GM06990 (cell line): ENCODE data around the gene ZNF280A.
"Not testable (repeated sequence)": the region's sequence is repeated elsewhere in the genome, so short reads cannot be mapped to it uniquely, and the experiment has no call there.

Experiments
- DNase-seq: peaks from one replicate; pipeline ENCODE4 v3.0.0-alpha.2; 2011; ENCODE audit not compliant: insufficient read length; ENCODE audit errors: extremely low read depth
- H3K27me3 ChIP-seq: replicated peaks from 2 replicates; pipeline ENCODE4 v1.6.0; 2011; ENCODE audit warnings: low read length; ENCODE audit not compliant: control insufficient read depth, insufficient read depth
- H3K36me3 ChIP-seq: 2 replicates; pipeline ENCODE4 v1.5.1; 2011; ENCODE audit warnings: low read length; ENCODE audit not compliant: control insufficient read depth, insufficient read depth
- H3K4me3 ChIP-seq: replicated peaks from 2 replicates; pipeline ENCODE4 v1.5.1; 2011; ENCODE audit warnings: low read depth, mild to moderate bottlenecking, control low read depth, low read length
- TF ChIP-seq, protein P1 (sequence below): IDR thresholded peaks from 2 replicates; pipeline ENCODE4 v1.5.1; 2011; ENCODE audit warnings: low read length, control low read depth, mild to moderate bottlenecking, inconsistent platforms; ENCODE audit not compliant: insufficient read depth, poor library complexity, severe bottlenecking

ZNF280A gene

DNA sequence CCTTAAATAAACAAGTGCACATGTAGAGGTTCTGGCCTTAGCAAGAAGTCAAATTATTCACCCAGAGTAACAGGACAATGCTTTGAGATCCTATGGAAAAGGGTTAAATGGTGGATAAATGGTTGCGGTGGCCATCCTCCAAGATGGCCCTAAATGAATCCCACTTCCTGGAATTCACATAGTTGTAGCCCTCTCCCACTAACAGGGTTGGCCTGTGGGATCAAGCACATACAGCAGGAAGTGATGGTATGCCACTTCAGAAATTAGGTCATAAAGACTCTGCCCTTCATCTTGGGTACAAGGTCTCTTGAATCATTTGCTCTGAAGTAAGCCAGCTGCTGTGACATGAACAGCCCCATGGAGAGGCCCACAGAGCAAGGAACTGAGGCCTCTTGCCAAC, 13.3 kb downstream of the ZNF280A start:
- TF ChIP-seq, protein P1, sequence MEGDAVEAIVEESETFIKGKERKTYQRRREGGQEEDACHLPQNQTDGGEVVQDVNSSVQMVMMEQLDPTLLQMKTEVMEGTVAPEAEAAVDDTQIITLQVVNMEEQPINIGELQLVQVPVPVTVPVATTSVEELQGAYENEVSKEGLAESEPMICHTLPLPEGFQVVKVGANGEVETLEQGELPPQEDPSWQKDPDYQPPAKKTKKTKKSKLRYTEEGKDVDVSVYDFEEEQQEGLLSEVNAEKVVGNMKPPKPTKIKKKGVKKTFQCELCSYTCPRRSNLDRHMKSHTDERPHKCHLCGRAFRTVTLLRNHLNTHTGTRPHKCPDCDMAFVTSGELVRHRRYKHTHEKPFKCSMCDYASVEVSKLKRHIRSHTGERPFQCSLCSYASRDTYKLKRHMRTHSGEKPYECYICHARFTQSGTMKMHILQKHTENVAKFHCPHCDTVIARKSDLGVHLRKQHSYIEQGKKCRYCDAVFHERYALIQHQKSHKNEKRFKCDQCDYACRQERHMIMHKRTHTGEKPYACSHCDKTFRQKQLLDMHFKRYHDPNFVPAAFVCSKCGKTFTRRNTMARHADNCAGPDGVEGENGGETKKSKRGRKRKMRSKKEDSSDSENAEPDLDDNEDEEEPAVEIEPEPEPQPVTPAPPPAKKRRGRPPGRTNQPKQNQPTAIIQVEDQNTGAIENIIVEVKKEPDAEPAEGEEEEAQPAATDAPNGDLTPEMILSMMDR, result no peak
- no peaks in the 10 kb centered on the region for H3K27me3 ChIP-seq
- H3K36me3 ChIP-seq, result no peaks in the 10 kb centered on the region
- no peak for DNase-seq
- H3K4me3 ChIP-seq, result no peak overlapping the region

DNA sequence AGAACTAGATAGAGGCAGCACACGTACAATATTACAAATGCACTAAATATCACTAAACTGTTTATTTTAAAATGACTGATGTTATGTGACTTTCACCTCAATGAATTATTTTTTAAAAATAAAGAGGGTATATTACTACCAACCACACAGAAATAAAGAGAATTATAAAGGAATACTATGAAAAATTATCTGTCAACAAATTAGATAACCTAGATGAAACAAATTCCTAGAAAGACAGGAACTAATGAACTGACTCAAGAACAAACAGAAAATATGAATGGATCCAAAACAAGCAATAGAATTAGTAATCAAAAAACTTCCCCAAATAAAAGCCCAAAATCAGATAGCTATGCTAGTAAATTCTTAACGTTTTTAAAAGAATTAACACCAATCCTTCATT, 21.8 kb downstream of the ZNF280A start:
- no peaks in the 10 kb centered on the region for H3K27me3 ChIP-seq
- no peak overlapping the region for H3K4me3 ChIP-seq
- no peak for DNase-seq
- H3K36me3 ChIP-seq, result no peaks in the 10 kb centered on the region
- TF ChIP-seq, protein P1, result no peak

DNA sequence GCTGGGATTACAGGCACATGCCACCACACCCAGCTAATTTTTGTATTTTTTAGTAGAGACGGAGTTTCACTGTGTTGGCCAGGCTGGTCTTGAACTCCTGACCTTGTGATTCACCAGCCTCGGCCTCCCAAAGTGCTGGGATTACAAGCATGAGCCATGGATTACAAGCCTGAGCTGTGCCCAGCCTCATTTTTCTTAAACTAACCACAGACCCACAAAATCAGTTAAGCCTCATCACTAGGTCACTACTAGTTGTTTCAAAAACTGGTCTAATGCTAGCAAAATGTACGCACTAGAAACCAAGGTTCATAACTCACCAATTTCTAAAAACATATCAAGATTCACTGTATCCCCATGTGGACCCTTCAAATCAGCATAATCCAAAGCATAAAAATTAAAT, 28.5 kb downstream of the ZNF280A start:
- not testable (repeated sequence) for DNase-seq, H3K27me3 ChIP-seq, H3K36me3 ChIP-seq

DNA sequence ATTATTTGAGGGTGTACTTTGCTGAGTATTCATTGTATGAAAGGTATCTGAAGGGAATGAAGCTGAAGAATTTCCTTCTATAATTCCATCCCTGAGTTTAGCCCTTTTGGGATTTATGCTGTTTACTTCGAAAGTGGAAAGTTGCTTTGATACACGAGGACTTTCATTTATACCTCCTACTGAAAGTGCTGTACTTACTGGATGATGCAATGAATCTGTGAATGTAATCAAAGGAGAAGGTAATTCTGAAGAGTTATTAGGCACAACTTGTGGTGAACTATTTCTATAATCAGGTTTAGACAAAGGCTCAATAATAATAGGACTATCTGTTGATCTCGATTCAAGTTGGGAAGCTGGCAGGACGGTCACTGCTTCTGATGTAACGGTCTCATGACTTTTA, 31.3 kb downstream of the ZNF280A start:
- TF ChIP-seq, protein P1, result no peak

More for the DNA sequence above, 28.5 kb downstream of the ZNF280A start:
- H3K4me3 ChIP-seq, result not testable (repeated sequence)

DNA sequence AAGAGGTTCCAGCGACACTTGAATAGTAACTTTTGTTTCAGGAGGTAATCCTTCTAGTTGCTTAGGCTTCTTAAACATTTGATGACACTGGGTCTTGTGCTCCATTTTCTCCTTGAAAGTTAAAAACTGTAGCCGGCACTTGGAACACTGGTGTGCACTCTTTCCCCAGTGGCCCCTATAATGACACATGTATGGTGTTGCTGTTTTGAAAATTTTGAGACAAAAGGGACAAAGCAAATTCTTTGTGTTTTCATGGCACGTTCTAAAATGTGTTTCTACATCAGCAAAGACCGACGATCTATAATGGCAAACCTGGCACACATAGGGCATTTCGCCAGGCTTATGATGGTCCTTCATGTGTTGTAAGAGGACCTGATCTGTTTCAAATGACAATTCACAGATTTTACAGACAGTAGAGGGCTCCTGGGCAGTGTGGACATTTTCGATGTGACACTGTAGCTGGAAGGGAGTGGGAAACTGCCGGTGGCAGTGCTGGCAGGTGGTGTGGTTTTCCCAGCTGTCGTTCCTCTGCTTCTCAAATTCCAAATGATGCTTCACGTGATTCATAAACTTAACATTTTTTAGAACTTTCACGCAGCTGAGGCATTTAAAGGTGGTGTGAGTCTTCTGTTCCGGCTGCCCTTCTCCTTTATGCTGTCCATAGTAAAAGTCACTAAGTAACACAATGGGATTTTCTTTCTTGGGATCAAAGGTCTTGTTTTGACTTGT, 32.0 kb downstream of the ZNF280A start:
- no peak for DNase-seq

More for the DNA sequence above, 31.3 kb downstream of the ZNF280A start:
- no peaks in the 10 kb centered on the region; the same call in 1 of the 2 replicates for H3K36me3 ChIP-seq
- DNase-seq, result no peak
- H3K4me3 ChIP-seq, result no peak overlapping the region
- no peaks in the 10 kb centered on the region for H3K27me3 ChIP-seq

DNA sequence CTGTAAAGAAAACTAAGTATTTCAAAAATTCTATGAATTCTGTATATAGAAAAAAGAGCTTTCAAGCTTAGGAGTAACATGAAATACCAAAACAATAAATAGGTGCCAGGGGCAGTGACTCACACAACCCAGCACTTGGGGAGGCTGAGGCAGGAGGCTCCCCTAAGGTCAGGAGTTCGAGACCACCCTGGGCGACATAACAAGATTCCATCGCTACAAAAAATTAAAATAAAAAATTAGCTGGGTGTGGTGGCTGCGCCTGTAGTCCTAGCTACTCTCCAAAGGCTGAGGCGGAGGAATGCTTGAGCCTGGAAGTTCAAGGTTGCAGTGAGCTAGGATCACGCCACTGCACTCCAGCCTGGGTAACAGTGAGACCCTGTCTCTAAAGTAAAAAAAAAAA, 33.0 kb downstream of the ZNF280A start:
- Histone ChIP-seq H3K36me3 (no peaks in the 10 kb centered on the region; the same call in 1 of the 2 replicates), H3K27me3 (no peaks in the 10 kb centered on the region), H3K4me3 (no peak overlapping the region)
- TF ChIP-seq, protein P1, result no peak
- DNase-seq, result no peak

More for the DNA sequence above, 32.0 kb downstream of the ZNF280A start:
- TF ChIP-seq, protein P1, result no peak
- Histone ChIP-seq H3K27me3 (no peaks in the 10 kb centered on the region), H3K4me3 (no peak overlapping the region), H3K36me3 (no peaks in the 10 kb centered on the region; the same call in 1 of the 2 replicates)
